ENCODE results near the gene STRBP. TPM values are rescaled to one million over a fixed set of nuclear protein-coding genes. Genes with fewer than 3 reads are reported as not detected.

STRBP gene
- total and polyA plus RNA-seq, 2 of the 8 experiments (the other 6 are each of a cell fraction or from before 2014, with no cell fraction given), result 29.7 to 105 TPM

DNA sequence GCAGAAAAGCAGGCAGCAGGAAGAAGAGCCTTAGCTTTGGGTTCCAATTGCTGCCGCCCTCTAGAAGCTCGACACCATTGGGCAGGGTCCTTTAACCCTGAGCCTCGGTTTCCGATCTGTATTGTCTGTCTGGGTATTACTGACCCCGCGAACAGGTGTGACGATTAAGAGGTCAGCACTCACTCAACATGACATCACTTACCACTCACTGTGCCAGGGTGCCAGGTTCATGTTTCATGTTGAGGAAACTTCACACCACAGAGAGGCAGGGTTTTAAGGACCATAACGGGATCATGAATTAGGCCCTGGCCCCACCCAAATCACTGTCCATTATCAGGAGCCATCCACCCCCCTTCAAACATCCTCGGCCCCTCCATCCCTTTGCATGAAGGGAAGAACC is 159.4 kb downstream of the STRBP start (continued):
- TF ChIP-seq, protein P1, sequence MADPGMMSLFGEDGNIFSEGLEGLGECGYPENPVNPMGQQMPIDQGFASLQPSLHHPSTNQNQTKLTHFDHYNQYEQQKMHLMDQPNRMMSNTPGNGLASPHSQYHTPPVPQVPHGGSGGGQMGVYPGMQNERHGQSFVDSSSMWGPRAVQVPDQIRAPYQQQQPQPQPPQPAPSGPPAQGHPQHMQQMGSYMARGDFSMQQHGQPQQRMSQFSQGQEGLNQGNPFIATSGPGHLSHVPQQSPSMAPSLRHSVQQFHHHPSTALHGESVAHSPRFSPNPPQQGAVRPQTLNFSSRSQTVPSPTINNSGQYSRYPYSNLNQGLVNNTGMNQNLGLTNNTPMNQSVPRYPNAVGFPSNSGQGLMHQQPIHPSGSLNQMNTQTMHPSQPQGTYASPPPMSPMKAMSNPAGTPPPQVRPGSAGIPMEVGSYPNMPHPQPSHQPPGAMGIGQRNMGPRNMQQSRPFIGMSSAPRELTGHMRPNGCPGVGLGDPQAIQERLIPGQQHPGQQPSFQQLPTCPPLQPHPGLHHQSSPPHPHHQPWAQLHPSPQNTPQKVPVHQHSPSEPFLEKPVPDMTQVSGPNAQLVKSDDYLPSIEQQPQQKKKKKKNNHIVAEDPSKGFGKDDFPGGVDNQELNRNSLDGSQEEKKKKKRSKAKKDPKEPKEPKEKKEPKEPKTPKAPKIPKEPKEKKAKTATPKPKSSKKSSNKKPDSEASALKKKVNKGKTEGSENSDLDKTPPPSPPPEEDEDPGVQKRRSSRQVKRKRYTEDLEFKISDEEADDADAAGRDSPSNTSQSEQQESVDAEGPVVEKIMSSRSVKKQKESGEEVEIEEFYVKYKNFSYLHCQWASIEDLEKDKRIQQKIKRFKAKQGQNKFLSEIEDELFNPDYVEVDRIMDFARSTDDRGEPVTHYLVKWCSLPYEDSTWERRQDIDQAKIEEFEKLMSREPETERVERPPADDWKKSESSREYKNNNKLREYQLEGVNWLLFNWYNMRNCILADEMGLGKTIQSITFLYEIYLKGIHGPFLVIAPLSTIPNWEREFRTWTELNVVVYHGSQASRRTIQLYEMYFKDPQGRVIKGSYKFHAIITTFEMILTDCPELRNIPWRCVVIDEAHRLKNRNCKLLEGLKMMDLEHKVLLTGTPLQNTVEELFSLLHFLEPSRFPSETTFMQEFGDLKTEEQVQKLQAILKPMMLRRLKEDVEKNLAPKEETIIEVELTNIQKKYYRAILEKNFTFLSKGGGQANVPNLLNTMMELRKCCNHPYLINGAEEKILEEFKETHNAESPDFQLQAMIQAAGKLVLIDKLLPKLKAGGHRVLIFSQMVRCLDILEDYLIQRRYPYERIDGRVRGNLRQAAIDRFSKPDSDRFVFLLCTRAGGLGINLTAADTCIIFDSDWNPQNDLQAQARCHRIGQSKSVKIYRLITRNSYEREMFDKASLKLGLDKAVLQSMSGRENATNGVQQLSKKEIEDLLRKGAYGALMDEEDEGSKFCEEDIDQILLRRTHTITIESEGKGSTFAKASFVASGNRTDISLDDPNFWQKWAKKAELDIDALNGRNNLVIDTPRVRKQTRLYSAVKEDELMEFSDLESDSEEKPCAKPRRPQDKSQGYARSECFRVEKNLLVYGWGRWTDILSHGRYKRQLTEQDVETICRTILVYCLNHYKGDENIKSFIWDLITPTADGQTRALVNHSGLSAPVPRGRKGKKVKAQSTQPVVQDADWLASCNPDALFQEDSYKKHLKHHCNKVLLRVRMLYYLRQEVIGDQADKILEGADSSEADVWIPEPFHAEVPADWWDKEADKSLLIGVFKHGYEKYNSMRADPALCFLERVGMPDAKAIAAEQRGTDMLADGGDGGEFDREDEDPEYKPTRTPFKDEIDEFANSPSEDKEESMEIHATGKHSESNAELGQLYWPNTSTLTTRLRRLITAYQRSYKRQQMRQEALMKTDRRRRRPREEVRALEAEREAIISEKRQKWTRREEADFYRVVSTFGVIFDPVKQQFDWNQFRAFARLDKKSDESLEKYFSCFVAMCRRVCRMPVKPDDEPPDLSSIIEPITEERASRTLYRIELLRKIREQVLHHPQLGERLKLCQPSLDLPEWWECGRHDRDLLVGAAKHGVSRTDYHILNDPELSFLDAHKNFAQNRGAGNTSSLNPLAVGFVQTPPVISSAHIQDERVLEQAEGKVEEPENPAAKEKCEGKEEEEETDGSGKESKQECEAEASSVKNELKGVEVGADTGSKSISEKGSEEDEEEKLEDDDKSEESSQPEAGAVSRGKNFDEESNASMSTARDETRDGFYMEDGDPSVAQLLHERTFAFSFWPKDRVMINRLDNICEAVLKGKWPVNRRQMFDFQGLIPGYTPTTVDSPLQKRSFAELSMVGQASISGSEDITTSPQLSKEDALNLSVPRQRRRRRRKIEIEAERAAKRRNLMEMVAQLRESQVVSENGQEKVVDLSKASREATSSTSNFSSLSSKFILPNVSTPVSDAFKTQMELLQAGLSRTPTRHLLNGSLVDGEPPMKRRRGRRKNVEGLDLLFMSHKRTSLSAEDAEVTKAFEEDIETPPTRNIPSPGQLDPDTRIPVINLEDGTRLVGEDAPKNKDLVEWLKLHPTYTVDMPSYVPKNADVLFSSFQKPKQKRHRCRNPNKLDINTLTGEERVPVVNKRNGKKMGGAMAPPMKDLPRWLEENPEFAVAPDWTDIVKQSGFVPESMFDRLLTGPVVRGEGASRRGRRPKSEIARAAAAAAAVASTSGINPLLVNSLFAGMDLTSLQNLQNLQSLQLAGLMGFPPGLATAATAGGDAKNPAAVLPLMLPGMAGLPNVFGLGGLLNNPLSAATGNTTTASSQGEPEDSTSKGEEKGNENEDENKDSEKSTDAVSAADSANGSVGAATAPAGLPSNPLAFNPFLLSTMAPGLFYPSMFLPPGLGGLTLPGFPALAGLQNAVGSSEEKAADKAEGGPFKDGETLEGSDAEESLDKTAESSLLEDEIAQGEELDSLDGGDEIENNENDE (IDR thresholded peaks at IDR 0.05; ENCODE audit: insufficient replicate concordance, low read length), result no peak
- TF ChIP-seq YY1 (IDR thresholded peaks at IDR 0.05; ENCODE audit: low read depth, low read length) (no peak), RNF2 (IDR thresholded peaks at IDR 0.05; ENCODE audit: borderline replicate concordance, low read depth, low read length, missing control alignments, poor library complexity, severe bottlenecking) (no peak), BACH1 (IDR thresholded peaks at IDR 0.05; ENCODE audit: low read length) (no peak), CREB1 (IDR thresholded peaks at IDR 0.05) (no peak), BCL11A (IDR thresholded peaks at IDR 0.05; ENCODE audit: low read depth in 2 of 2, low read length in 2 of 2) (no peak), TAF1 (IDR thresholded peaks at IDR 0.05; ENCODE audit: low read depth, low read length) (no peak), POU5F1 (IDR thresholded peaks at IDR 0.05; ENCODE audit: low read depth, low read length) (no peak), GABPA (IDR thresholded peaks at IDR 0.05; ENCODE audit: borderline replicate concordance, insufficient read depth, low read length) (no peak)

Data from H1 (cell line).